GM12878 (cell line): ENCODE data around the gene SLC11A1.

Experiments
- CTCF ChIP-seq, 3 experiments: IDR thresholded peaks in 2 of 3; conservative IDR thresholded peaks in 1 of 3; 2 replicates each; pipeline ENCODE4 v1.5.1; 2011; ENCODE audit warnings: low read depth in 3 of 3, low read length in 3 of 3, mild to moderate bottlenecking in 3 of 3, control low read depth in 2 of 3, moderate library complexity in 2 of 3, inconsistent platforms in 1 of 3, mixed read lengths in 1 of 3; ENCODE audit not compliant: control insufficient read depth in 2 of 3, insufficient read depth in 1 of 3; ENCODE audit errors: extremely low read depth in 1 of 3
- EZH2 ChIP-seq: IDR thresholded peaks from 2 replicates; pipeline ENCODE4 v1.6.1; 2012; ENCODE audit warnings: low read depth, mild to moderate bottlenecking, control low read depth, inconsistent platforms, low read length, borderline replicate concordance; ENCODE audit not compliant: control insufficient read depth
- POLR2A ChIP-seq: IDR thresholded peaks from 2 replicates; pipeline ENCODE4 v1.6.1; 2011; ENCODE audit warnings: low read depth, mild to moderate bottlenecking, low read length
- TF ChIP-seq, protein P1 (sequence below): IDR thresholded peaks from 2 replicates; pipeline ENCODE4 v1.6.1; 2012; ENCODE audit warnings: mild to moderate bottlenecking, low read depth, low read length

DNA sequence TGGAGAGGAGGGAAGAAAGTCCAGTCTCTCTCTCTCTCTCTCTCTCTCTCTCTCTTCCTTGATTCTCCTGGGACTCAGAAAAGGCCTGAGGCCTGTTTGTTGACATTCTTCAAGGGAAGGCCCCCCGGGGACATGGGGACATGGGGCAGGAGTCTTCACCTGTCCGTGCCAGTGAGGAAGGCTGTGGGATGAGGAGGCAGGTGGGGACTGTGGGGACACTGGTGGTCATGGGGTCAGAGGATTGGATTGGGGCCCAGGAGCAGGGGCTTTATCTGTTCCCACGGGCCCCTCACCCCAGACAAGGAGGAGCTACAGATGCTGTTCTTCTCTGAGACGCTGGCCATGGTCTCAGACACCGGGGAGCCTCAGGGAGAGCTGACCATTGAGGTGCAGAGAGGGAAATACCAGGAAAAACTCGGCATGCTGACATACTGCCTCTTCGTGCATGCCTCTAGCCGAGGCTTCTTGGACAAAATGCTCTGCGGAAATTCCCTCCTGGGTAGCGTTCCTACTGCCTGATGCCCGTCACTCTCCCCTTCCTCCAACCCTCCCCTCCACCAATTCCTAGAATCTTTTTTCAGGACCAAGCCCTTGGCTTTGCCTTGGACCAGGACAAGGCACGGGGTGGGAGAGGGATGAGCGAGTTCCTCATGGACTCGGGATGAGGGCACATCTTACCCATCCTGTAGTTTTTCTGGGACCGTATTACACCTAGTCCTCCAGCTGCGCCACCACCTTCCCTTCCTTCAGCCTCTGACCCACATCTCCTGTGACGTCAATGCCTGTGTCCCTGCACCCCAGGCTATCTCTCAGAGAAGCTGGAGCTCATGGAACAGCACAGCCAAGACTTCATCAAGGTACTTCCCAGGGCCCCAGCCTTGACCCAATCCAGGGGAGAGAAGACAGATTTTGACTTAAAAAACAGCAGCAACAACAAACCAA lies 24.6 kb upstream of the SLC11A1 start:
- TF ChIP-seq CTCF (IDR thresholded peaks at IDR 0.05 in 2 of 3, conservative IDR thresholded peaks at IDR 0.05 in 1 of 3; ENCODE audit: control insufficient read depth in 2 of 3, extremely low read depth in 1 of 3, insufficient read depth in 1 of 3, low read depth in 3 of 3, low read length in 3 of 3) (no peak), EZH2 (no peak), POLR2A (no peak)
- TF ChIP-seq, protein P1, sequence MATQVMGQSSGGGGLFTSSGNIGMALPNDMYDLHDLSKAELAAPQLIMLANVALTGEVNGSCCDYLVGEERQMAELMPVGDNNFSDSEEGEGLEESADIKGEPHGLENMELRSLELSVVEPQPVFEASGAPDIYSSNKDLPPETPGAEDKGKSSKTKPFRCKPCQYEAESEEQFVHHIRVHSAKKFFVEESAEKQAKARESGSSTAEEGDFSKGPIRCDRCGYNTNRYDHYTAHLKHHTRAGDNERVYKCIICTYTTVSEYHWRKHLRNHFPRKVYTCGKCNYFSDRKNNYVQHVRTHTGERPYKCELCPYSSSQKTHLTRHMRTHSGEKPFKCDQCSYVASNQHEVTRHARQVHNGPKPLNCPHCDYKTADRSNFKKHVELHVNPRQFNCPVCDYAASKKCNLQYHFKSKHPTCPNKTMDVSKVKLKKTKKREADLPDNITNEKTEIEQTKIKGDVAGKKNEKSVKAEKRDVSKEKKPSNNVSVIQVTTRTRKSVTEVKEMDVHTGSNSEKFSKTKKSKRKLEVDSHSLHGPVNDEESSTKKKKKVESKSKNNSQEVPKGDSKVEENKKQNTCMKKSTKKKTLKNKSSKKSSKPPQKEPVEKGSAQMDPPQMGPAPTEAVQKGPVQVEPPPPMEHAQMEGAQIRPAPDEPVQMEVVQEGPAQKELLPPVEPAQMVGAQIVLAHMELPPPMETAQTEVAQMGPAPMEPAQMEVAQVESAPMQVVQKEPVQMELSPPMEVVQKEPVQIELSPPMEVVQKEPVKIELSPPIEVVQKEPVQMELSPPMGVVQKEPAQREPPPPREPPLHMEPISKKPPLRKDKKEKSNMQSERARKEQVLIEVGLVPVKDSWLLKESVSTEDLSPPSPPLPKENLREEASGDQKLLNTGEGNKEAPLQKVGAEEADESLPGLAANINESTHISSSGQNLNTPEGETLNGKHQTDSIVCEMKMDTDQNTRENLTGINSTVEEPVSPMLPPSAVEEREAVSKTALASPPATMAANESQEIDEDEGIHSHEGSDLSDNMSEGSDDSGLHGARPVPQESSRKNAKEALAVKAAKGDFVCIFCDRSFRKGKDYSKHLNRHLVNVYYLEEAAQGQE: no peak
